Uterus (tissue), 4 donors: ENCODE data around the gene OCIAD2. TPM values are rescaled to one million over a fixed set of nuclear protein-coding genes. Genes with fewer than 3 reads are reported as not detected.

ENCODE experiments used
- DNase-seq, 2 donors: peaks; one replicate each; pipeline ENCODE4 v3.0.0-alpha.2; 2019 to 2020
- H3K27ac ChIP-seq, 2 donors: fragments of 200-600 bp; sonication (generic); 1 replicate in 1 of 2; 2 replicates in 1 of 2; pipeline ENCODE4 v1.5.1; 2016 to 2018
- H3K27me3 ChIP-seq, 2 donors: fragments of 200-600 bp; sonication (generic); one replicate each; pipeline ENCODE4 v1.5.1; 2018 to 2019; ENCODE audit warnings: control low read depth in 1 of 2
- H3K36me3 ChIP-seq, 2 donors: fragments of 200-600 bp; sonication (generic); one replicate each; pipeline ENCODE4 v1.5.1; 2019; ENCODE audit warnings: control low read depth in 1 of 2
- H3K4me1 ChIP-seq, 2 donors: fragments of 200-600 bp; sonication (generic); one replicate each; pipeline ENCODE4 v1.5.1; 2018 to 2019; ENCODE audit warnings: control low read depth in 1 of 2
- H3K4me3 ChIP-seq, 2 donors: fragments of 200-600 bp; sonication (generic); 1 replicate in 1 of 2; 2 replicates in 1 of 2; pipeline ENCODE4 v1.5.1; 2018 to 2019; ENCODE audit warnings: mild to moderate bottlenecking in 1 of 2
- H3K9me3 ChIP-seq, 2 donors: fragments of 200-600 bp; sonication (generic); one replicate each; pipeline ENCODE4 v1.5.1; 2019; ENCODE audit warnings: control low read depth in 1 of 2
- CTCF ChIP-seq, 4 experiments: fragments of 200-600 bp in 2 of 4; fragments of 450-650 bp in 2 of 4; sonication (generic) in 2 of 4; IDR thresholded peaks; one replicate each; pipeline ENCODE4 v1.5.1; 2016 to 2019; ENCODE audit warnings: antibody characterized with exemption in 4 of 4, mild to moderate bottlenecking in 2 of 4, moderate library complexity in 1 of 4
- POLR2A ChIP-seq, 2 donors: fragments of 450-650 bp; IDR thresholded peaks; one replicate each; pipeline ENCODE4 v1.6.1; 2016; ENCODE audit warnings: antibody characterized with exemption in 2 of 2, mild to moderate bottlenecking in 1 of 2, moderate library complexity in 1 of 2
- intact Hi-C: fragments of 100-400 bp; cut with DNase I; formaldehyde crosslinking; loops from one replicate; pipeline ENCODE4 v1.15.1; 2023; ENCODE audit warnings: low total_unique reads
- total RNA-seq, 4 donors: library from RNA; depleted of rRNA in 3 of 4; stranded (reverse); fragments of >200 nt in 3 of 4; gene quantifications; one replicate each; pipeline versions ENCODE4 v1.1.0 to v1.2.4, GENCODE V29; 2014 to 2023
- donor health status: DM: yes; HTN: yes; CAD: no.

The OCIAD2 gene
- total RNA-seq, 4 donors from 2014 or later = 0.88 to 17.0 (median 6.2) TPM

DNA sequence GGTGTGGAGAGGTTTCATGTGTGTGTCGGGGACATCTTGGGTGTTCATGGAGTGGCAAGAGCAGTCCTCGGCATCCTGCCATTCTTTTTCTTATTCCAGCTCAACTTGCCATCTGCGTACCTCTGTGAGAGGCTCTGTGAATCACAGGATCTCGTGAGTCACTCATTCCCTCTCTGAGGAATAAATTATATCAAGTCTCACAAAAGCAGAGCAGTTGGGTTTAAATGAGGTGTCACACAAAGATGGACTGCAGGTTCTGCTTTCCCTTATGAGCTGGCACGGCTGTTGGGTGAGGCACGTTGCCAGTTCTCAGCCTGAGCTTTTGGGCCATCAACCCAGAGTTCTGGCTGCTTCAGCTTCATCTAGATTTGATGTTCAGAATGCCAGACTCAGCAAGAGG is 6.8 kb upstream of the OCIAD2 start:
- no peaks in the 10 kb centered on the region for H3K36me3 ChIP-seq
- H3K4me1 ChIP-seq = no peaks in the 10 kb centered on the region
- H3K4me3 ChIP-seq = no peak overlapping the region
- no peak for TF ChIP-seq POLR2A (IDR thresholded peaks at IDR 0.05)
- peak overlapping the region; percentile 34 to 49 for H3K27ac ChIP-seq
- intact Hi-C loops = no loop called here
- DNase-seq = peak; percentile 72 to 80
- H3K9me3 ChIP-seq = no peaks in the 10 kb centered on the region
- no peaks in the 10 kb centered on the region for H3K27me3 ChIP-seq

- Histone ChIP-seq H3K4me3 (no peak overlapping the region), H3K27ac (peak overlapping the region in 1 of 2 donors; percentile 34), H3K9me3 (no peaks in the 10 kb centered on the region), H3K36me3 (no peaks in the 10 kb centered on the region), H3K27me3 (no peaks in the 10 kb centered on the region), H3K4me1 (no peaks in the 10 kb centered on the region)
- no peak for TF ChIP-seq POLR2A (IDR thresholded peaks at IDR 0.05)
- no peak for TF ChIP-seq CTCF (IDR thresholded peaks at IDR 0.05)
- intact Hi-C loops = no loop called here
- DNase-seq = no peak
These were observed 5.8 kb upstream of the OCIAD2 start for GRCh38 chr4:48912349-48912748.

GRCh38 chr4:48910511-48910910 is 3.9 kb upstream of the OCIAD2 start:
- no peaks in the 10 kb centered on the region for H3K9me3 ChIP-seq
- no peaks in the 10 kb centered on the region for H3K36me3 ChIP-seq
- TF ChIP-seq POLR2A (IDR thresholded peaks at IDR 0.05) = no peak
- TF ChIP-seq CTCF (IDR thresholded peaks at IDR 0.05) = no peak
- H3K4me3 ChIP-seq = no peak overlapping the region
- no peaks in the 10 kb centered on the region for H3K27me3 ChIP-seq
- H3K4me1 ChIP-seq = no peaks in the 10 kb centered on the region
- DNase-seq = no peak
- intact Hi-C loops = no loop called here
- H3K27ac ChIP-seq = peak overlapping the region in 1 of 2 donors; percentile 71

GRCh38 chr4:48909697-48910096 is 3.1 kb upstream of the OCIAD2 start:
- TF ChIP-seq CTCF (IDR thresholded peaks at IDR 0.05) = no peak
- no peak for TF ChIP-seq POLR2A (IDR thresholded peaks at IDR 0.05)
- no peak overlapping the region for H3K4me3 ChIP-seq
- no peaks in the 10 kb centered on the region for H3K27me3 ChIP-seq
- DNase-seq = peak; percentile 37 to 78
- no peaks in the 10 kb centered on the region for H3K4me1 ChIP-seq
- H3K9me3 ChIP-seq = no peaks in the 10 kb centered on the region
- no peaks in the 10 kb centered on the region for H3K36me3 ChIP-seq
- intact Hi-C loops = no loop called here
- H3K27ac ChIP-seq = peak overlapping the region; percentile 63 to 71

GRCh38 chr4:48908687-48909086 is 2.1 kb upstream of the OCIAD2 start:
- Histone ChIP-seq H3K4me1 (no peaks in the 10 kb centered on the region), H3K36me3 (no peaks in the 10 kb centered on the region), H3K27me3 (no peaks in the 10 kb centered on the region), H3K4me3 (no peak overlapping the region), H3K9me3 (no peaks in the 10 kb centered on the region), H3K27ac (no peak overlapping the region)
- intact Hi-C loops = no loop called here
- no peak for DNase-seq
- TF ChIP-seq POLR2A (IDR thresholded peaks at IDR 0.05) (no peak), CTCF (IDR thresholded peaks at IDR 0.05) (no peak)
